ENCODE measurements around the gene CDX1. TPM values are rescaled to one million over a fixed set of nuclear protein-coding genes. Genes with fewer than 3 reads are reported as not detected.

Gene CDX1
- total RNA-seq (under 1 TPM in 3 of 9 donors, not detected in 6; 0.11 to 0.32 (median 0.23) TPM), polyA plus RNA-seq (under 1 TPM in 2 of 3 donors, not detected in 1; 0.17 to 0.24 TPM)
- long read RNA-seq, donor 1 = 0 reads
- long read RNA-seq, donor 2 = 0 reads
- long read RNA-seq, donor 3 = 0 reads
- long read RNA-seq, donor 4 = 0 reads
- long read RNA-seq, donor 5 = 0 reads
- long read RNA-seq, donor 6 = 0 reads
- long read RNA-seq, donor 7 = 0 reads
- long read RNA-seq, donor 8, partial matches to known transcripts = 0 of 1 reads
- long read RNA-seq, donor 8, other reads (novel, unspliced or antisense) = 0 of 1 reads
- long read RNA-seq, donor 9 = 0 reads
- long read RNA-seq, donor 10 = 0 reads

DNA sequence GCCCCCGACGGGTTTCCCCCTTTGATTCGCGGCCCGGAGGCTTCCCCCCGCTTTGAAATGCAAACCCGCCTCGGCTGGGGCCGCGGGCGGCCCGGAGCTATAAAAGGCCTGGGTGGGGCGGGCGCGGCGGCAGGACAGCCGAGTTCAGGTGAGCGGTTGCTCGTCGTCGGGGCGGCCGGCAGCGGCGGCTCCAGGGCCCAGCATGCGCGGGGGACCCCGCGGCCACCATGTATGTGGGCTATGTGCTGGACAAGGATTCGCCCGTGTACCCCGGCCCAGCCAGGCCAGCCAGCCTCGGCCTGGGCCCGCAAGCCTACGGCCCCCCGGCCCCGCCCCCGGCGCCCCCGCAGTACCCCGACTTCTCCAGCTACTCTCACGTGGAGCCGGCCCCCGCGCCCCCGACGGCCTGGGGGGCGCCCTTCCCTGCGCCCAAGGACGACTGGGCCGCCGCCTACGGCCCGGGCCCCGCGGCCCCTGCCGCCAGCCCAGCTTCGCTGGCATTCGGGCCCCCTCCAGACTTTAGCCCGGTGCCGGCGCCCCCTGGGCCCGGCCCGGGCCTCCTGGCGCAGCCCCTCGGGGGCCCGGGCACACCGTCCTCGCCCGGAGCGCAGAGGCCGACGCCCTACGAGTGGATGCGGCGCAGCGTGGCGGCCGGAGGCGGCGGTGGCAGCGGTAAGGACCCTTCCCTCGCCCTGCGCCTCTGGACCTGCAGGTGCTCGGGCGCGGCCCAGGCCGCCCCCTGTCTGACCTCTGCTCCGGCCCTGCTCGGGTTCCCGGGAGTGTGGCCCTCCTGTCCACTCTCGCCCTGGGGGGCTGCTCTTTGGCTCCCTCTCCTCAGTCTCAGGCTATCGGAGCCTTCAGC, at the start of gene CDX1:
CDX1 (plus strand) TSS at position 129 of the 862 bp plus-strand sequence; CDS start at position 228, 99 bp downstream.
- WGBS, 4 donors = 36 to 60% (median 44%) methylated on average over 1 to 93 of the region's 93 CpGs
- Histone ChIP-seq H3K4me1 (replicated peaks in 1 of 2) (no peaks in the 10 kb centered on the region), H3K27me3 (peaks cover 15% of the 10 kb centered on the region), H3K9me3 (replicated peaks in 1 of 3) (no peaks in the 10 kb centered on the region), H3K4me3 (no peak within 1 kb of the TSS), H3K36me3 (replicated peaks in 1 of 2) (no peaks in the 10 kb centered on the region), H3K27ac (no peak within 1 kb of the TSS)
- no peak for DNase-seq
- no peak for TF ChIP-seq POLR2A (IDR thresholded peaks at IDR 0.05)
- TF ChIP-seq, protein P1, sequence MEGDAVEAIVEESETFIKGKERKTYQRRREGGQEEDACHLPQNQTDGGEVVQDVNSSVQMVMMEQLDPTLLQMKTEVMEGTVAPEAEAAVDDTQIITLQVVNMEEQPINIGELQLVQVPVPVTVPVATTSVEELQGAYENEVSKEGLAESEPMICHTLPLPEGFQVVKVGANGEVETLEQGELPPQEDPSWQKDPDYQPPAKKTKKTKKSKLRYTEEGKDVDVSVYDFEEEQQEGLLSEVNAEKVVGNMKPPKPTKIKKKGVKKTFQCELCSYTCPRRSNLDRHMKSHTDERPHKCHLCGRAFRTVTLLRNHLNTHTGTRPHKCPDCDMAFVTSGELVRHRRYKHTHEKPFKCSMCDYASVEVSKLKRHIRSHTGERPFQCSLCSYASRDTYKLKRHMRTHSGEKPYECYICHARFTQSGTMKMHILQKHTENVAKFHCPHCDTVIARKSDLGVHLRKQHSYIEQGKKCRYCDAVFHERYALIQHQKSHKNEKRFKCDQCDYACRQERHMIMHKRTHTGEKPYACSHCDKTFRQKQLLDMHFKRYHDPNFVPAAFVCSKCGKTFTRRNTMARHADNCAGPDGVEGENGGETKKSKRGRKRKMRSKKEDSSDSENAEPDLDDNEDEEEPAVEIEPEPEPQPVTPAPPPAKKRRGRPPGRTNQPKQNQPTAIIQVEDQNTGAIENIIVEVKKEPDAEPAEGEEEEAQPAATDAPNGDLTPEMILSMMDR (IDR thresholded peaks at IDR 0.05) = no peak
- intact Hi-C loops (cut with DNase I) = loop anchor here (10.0 kb wide), 2 partner anchors 178 to 268 kb away; no protein-coding TSS in a partner anchor

- H3K36me3 ChIP-seq (replicated peaks in 1 of 2) = peaks cover 0 to 3% of the 10 kb centered on the region in 2 donors
- peak in 6 of 7 donors; percentile 5 to 44 (median 10) for DNase-seq
- intact Hi-C loops (cut with DNase I) = no loop called here
- H3K9me3 ChIP-seq (replicated peaks in 1 of 3) = no peaks in the 10 kb centered on the region
- WGBS, 4 donors = 75 to 89% (median 82%) methylated on average over 8 to 9 of the region's 9 CpGs
- no peak overlapping the region for H3K27ac ChIP-seq
- H3K4me3 ChIP-seq = no peak overlapping the region
- TF ChIP-seq, protein P1 (IDR thresholded peaks at IDR 0.05) = no peak
- no peak for TF ChIP-seq POLR2A (IDR thresholded peaks at IDR 0.05)
- H3K27me3 ChIP-seq = no peaks in the 10 kb centered on the region
- H3K4me1 ChIP-seq (replicated peaks in 1 of 2) = peaks cover 0 to 5% of the 10 kb centered on the region in 2 donors
Measured at GRCh38 chr5:150117945-150118560, 48.5 kb upstream of the CDX1 start.

- intact Hi-C loops (cut with DNase I) = no loop called here
- no peak overlapping the region for H3K27ac ChIP-seq
- peaks cover 0 to 9% of the 10 kb centered on the region in 2 donors for H3K36me3 ChIP-seq (replicated peaks in 1 of 2)
- no peaks in the 10 kb centered on the region for H3K9me3 ChIP-seq (replicated peaks in 1 of 3)
- 86 to 93% (median 91%) methylated on average over 10 to 11 of the region's 11 CpGs for WGBS, 4 donors
- no peak overlapping the region for H3K4me3 ChIP-seq
- TF ChIP-seq, protein P1 (IDR thresholded peaks at IDR 0.05) = no peak
- no peak for TF ChIP-seq POLR2A (IDR thresholded peaks at IDR 0.05)
- no peaks in the 10 kb centered on the region for H3K4me1 ChIP-seq (replicated peaks in 1 of 2)
- DNase-seq = peak in 6 of 7 donors; percentile 1 to 31 (median 11)
- no peaks in the 10 kb centered on the region for H3K27me3 ChIP-seq
Measured at GRCh38 chr5:150118561-150119229, 47.9 kb upstream of the CDX1 start.

Data from adrenal gland (tissue), 19 donors.